NCI-H82 (cell line): ENCODE data around the gene SAG.

ENCODE experiments used
- DNase-seq: peaks from one replicate; lab custom pipeline; 2025; lab: John Stamatoyannopoulos, UW

Gene SAG

DNA sequence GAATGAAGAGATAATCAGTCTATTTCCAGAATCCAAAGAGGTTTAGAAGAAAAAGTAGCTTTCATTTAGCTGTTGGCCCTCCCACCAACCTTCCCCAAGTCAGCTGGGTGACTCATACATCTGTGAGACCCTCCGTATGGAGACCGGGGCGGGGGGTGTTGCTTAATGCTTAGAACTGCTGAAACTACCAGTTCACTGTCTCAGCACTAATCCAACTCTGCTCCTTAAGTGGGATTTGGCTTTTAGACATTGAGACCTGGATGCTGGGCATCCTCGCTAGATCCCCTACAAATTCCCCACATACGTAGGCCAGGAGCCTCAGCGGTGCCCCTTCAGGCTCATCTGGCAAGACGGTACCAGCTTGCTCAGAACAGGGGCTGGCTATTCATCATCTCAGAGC, at the start of gene SAG:
TSS of gene SAG (plus strand) at position 252 of the 400 bp plus-strand sequence. CDS start 1,374 bp downstream, outside the sequence.
- peak; percentile 85 for DNase-seq

DNA sequence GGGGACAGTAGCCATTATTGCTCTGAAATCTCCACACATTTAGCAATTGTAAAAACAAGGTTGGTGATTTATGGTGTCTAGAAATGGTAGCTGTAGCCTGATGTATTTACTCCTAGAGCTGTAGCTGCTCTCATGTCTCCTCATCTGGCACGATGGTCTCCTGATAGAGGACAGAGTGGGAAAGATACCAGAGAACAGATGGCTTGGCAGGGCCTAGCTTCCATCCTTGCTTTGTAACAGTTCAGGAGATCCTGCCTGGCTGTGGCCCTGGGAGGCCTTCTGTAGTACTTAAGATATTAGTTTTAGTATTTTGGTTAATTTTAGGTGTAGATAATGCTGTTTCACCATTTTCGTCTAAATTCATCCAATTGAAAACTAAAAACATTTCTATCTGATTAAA, 49.4 kb upstream of the SAG start:
- DNase-seq, result no peak

DNA sequence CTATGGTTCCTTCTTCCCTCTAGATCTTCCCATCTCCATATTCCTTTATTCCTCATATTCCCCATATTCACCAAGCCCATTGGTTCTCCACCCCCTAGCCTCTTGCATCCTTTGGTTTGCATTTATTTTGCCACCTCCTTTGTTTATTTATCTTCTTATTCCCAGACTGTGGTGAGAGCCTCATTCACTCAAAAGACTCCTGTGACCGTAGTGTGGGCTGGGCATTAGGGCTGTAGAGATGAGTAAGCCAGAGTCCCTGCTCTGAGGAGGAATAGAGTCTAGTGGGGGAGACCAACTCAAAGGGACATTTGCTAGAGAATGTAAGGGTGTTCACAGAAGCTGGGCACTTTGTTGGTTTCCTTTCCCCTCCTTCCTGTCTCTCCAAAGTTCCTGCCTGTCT, 47.9 kb upstream of the SAG start:
- DNase-seq, result no peak

DNA sequence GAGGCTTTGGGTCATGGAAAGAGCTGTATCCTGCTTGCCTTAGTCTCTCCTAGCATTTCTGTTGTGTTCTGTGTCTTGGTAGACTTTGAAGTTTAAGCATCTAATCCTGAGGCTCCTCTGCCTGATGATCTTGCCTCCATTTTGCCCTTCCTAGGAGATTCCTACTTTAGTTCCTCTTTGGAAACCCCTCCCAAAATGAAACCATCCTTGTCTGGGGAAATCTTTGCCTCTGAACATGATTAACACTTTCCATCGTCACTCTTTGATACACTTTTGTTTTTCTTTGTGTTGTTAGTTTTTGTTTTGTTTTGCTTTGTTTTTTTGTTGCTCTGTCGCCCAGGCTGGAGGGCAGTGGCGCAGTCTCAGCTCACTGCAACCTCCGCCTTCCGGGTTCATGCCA, 47.0 kb upstream of the SAG start:
- DNase-seq, result no peak

DNA sequence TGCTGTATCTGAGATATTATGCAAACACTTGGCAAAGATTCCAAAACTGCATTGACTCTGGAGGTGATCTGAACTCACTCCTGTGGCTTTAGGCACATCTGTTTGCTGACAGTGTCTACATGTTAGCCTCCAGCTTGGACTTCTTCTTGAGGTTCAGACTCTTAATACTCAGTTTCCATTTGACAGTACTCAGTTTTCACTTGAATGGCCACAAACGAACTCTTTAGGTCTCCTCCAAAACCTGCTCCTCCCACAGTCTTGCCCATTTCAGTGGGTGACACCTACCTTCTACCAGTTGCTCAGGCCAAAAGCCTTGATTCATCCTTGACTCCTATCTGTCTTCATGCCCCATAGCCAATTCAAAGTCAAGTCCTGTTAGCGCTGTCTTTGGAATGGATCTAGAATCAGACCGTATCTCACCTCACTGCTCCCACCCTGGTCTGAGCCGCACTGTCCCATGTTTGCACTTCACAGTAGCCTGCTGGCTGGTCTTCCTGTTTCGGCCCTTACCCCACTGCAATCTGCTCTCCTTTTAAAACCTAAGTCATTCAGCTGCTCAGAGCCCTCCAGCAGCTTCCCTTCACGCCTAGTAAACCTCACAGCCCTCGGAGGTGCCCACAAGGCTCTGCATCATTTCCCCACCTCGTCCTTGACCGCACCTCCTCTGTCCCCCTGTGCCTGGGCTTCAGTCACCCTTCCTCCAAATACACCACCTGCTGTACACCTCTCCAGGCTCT, 45.6 kb upstream of the SAG start:
- no peak for DNase-seq

DNA sequence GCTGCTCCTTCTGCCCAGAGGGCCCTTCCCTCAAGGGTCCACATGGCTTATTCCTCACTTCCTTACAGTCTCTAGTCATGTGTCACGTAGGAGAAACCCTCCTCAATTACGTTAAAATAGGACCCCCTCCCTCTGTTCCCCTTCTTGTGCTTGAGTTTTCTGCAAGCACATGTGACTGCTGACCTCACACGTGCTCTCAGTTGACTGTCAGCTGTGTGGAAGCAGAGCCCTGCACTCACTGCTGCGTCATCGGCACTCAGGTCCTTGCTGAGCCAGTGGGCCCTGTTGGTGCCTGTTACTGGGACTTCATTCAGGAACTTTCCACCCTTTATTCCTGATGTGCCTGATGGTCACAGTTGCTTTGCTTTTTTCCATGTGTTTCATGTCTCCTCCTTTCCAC, 45.1 kb upstream of the SAG start:
- no peak for DNase-seq

DNA sequence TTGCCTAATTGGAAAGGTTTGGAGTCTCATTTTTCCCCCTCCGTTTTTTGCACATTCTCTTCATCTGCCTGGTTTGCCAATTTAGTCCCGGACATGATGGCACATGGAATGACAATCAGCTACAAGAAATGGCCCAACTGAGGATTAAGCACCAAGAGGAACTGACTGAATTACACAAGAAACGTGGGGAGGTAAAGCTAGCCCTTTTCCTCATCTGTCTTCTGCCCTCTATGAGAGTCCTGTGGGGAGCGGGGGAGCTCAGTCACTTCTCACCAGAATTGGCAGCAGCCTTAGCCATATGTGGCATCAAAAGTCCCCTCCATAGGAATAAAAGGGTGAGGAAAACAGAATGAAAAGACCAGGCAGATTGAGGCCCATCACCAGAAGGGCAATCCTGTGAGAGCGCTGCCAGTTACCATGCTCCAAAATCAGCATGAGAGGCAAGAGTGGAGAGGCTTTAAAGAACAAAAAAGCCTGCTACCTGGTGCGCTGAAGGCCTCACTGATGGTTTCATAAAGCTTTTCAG, 44.5 kb upstream of the SAG start:
- DNase-seq, result no peak

DNA sequence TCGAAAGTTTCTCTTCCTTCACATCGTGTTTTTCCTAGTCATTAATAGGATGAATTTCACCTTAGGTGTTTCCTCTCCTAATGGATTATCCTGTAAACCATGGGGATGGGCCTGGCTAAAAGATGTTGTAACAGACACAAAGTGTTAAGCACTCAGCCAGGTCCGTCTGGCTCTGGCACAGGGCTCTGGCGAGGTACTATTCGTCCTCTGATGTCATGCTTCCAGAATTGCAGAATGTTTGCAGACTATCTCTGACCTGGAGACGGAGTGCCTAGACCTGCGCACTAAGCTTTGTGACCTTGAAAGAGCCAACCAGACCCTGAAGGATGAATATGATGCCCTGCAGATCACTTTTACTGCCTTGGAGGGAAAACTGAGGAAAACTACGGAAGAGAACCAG, 42.9 kb upstream of the SAG start:
- peak; percentile 60 for DNase-seq

DNA sequence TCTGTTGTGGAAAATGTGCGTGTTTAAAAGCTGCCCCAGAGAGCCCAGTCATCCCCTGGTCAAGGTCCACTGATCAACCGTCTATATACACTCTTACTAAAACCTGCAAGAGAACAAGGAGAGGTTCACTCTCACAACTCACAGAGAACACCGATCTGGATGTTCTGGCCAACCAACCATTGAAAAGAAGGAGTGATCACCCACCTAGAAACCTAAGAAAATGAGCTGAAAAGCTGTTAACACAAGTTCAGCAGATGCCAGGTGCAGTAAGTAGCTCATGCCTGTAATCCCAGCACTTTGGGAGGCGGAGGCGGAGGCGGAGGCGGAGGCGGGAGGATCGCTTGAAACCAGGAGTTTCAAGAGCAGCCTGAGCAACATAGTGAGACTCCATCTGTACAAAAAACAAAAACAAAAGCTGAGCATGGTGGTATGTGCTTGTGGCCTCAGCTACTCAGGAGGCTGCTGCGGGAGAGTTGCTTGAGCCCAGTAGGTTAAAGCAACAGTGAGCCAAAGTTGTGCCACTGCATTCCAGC, 41.7 kb upstream of the SAG start:
- DNase-seq, result peak; percentile 70

DNA sequence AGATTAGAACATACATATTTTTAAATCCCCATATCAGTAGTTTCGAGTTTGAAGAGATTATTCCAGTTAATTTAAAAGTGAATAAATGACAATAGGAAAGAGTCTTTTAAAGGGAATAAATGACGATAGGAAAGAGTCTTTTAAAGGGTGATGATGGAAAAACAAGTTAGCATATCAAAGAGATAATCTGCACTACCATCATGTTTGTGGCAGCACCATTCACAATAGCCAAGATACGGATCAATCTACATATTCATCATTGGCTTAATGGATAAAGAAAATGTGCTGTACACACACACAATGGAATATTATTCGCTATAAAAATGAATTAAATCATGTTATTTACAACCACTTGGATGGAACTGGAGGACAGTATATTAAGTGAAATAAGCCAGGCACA, 41.1 kb upstream of the SAG start:
- DNase-seq, result no peak

DNA sequence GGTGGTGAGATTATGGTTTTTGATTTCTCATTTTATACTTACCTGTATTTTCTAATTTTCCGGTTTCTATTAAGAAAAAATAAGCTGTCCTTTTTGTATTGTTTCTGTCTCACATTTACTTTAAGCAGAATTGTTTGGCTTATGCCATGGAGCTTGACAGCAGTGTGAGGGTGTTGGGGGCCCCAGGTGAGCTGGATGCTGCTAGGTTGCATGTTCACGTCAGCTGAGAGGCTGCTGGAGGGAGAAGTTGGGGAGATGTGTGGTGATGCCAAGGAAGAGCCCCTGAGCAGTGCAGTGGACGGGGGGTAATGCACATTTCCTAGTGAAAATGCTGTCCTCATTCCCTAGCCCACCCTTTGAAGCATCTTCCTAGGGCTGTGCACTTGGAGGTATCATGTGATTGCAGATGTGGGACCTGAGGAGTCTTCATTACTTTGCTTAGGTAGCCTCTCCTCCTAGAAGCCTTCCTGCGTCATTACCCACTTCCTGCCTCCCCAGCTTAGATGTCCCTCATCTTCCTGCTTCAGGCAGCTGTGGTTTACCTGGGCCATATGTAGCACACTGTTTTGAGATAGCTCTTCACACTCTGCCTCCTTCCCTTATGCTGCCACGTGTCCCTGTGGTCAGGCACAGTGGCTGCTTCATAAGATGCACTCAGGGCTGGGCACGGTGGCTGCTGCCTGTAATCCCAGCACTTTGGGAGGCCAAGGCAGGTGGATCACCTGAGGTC, 39.9 kb upstream of the SAG start:
- no peak for DNase-seq

DNA sequence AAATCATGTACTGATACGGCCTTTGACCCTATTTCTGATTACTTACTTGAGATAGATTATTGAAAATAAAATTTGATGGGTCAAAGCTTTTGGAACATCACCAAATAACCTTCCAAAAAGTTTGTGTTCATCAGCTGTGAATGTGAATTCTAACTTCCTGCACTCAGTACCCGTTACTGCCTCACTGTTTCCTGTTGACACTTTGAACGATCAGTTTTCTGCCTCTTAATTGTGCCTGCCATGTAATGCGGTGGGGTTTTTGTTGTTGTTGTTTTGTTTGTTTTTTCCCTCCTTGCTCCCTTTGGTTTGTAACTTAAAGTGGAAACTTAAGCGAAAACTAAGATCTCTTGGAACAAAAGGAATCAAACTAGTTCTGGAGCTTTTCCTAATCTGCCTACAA, 37.2 kb upstream of the SAG start:
- DNase-seq, result no peak

DNA sequence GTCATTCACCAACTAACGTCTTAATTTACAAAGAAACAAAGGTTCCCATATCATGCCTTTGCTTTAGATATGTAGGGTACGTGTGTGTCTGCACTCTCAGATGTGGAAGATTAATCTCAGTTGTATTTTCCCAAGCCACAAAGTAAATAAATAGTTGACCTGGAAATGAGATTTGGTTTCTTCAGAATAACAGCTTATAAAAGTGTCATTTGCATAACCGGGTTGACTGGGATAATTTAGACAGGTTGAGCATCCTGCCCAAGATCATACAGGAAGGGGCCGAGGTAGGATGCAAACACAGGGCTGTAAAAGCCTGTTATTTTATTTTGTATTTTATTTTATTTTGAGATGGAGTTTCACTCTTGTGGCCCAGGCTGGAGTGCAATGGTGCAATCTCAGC, 36.7 kb upstream of the SAG start:
- DNase-seq, result no peak

DNA sequence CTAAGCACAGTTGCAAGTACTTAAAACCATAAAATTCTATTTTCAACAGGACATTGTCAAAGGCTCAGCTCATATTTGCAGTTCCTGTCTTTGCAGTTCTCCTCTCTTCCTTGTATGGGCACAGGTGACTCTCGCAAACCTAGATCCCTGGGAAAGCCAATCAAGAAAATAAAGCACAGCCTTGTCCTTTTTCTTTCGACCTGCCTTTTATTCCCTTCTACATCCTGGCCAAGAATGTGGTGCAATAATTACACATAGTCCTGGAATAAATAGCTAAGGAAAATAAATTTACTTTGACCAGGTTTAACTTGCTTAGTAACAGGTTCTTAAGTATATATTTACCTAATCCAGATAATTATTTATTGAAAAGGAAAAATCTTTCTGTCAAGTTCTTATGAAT, 35.9 kb upstream of the SAG start:
- DNase-seq, result no peak

DNA sequence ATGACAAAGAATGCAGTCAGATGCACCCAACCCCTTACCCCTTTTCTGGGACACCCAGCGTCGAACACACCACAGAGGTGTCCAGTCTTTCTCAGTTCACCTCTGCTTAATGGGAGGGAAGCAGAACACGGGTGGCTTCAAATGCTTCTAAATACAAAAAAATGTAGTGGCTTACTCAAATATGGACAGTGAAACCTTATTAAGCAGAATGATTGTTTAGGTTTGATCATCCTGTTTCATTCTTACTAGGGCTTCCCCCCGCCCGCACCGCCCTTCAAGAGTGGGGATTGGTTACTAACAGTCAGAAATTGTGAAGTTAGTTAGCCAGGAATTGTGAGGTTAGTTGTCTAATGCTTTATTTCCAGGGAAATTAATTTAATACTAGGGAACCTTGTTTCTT, 34.5 kb upstream of the SAG start:
- DNase-seq, result no peak

DNA sequence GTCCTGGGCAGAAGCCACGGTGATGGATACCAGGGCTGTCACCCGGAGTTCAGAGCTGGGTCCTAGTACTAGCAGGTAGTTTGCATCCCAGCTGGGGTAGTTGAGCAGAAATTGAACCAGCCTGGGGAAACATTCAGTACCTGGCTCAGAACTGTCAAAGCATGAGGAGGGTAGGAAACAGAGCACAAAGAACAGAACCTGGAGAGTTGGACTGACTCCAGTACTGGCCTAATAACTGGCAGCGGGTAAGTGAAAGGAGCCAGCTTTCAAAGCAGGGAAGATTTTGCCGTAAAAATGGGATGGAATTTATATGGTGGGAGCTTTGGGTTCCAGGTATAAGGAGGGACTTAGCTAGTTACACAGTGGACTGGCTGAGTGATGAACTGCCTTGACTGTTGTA, 32.4 kb upstream of the SAG start:
- DNase-seq, result no peak

DNA sequence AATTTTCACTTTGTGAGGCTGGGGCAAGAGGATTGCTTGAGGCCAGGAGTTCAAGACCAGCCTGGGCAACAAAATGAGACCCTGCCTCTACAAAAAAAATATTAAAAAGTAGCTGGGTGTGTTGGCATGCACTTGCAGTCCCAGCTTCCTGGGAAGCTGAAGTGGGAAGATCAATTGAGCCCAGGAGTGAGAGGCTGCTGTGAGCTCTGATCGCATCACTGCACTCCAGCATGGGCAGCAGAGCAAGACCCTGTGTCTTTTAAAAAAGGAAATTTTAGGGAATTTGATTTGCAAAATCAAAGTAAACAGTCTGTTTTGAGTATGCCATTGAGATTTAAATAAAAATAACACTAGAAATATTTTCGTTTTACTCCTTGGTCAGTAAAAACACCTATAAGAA, 28.7 kb upstream of the SAG start:
- DNase-seq, result no peak

DNA sequence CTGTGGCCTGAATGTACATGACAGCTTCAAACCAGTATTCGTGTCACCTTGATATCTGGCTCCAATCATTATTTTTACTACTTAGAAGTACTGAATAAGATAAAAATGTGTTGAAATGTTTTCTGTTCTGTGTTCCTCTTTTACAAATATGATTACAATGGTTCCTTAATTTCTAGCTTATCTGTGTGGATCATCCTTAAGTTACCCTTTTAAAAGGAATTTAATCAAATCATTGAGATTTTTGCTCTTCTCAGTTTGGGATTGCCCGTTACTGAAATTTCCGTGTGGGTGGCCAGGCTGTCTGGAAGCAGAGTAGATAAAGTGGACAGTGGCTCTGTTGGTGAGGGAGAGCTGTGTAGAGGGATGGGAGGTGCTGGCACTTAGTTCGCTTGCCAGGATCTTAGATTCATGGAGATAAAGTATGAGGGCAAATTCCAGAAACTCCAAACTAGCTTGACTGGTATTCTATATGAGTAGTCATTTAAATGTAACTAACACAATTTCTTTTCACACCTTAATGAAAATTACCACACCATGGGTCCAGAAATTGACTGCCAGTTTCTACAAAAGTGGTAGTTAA, 27.4 kb upstream of the SAG start:
- DNase-seq, result no peak

DNA sequence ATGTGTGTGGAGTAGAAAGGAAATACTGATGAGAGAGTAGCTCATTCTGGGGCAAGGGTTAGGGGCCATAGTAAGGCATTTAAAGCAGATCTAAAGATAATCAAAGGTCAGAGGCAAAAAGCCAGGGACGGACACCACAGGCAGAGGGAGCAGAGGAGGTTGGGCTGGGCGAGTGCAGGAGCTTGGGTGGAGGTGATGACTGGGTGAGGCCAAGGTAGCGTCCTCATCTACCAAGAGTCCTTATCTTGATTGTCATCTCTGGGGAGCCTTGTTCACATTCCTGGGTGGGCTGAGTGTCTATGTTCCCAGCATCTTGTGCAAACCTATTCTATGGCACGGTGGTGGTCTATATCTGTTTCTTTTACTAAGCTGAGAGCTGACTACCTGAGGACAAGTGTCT, 26.1 kb upstream of the SAG start:
- DNase-seq, result no peak

DNA sequence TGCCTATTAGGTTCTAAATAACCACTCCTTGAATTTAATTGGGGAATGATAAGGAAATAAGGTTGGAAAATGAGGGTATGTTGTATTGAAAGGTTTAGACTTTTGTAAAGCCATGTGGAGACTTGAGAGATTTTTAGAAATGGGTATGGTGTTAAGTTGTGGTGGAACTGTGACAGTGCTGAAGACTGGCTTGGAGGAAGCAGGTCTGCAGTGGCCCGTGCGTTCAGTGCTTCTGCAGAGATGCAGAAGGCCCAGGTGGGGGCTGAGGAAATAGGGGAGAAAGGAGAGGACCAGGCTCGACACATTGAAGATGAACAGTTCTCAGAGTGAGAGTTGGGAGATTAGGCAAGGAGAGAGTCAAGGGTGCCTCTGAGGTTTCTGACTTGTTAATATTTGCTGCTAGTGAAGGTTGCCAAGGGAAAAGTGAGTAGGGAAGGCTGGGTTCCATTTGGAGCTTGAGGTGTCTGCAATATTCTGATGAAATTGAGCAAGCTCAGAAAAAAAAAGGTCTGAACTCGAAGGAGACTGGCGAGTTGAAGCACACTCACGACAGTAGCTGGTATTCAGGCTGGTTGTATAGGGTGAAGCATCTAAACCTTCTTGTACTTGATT, 25.5 kb upstream of the SAG start:
- DNase-seq, result no peak

DNA sequence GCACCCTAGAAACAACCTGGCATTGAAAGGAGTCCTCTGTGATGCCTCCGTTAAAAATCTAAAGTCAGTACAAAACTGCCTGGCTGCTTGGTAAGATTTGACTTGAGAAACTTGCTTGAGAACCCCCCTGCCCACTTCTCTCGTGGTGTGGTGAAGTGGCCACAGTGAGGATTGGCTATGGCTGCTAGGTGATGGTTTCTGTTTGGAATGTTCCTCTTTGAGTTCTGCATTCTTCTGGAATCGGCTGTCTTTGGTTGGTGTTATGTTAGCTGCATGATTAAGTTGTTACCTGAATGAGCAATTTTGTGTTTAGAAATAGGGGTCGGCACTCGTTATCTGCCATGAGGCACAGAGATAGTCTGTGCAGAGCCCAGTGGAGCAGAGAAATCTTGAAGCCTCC, 21.7 kb upstream of the SAG start:
- no peak for DNase-seq

DNA sequence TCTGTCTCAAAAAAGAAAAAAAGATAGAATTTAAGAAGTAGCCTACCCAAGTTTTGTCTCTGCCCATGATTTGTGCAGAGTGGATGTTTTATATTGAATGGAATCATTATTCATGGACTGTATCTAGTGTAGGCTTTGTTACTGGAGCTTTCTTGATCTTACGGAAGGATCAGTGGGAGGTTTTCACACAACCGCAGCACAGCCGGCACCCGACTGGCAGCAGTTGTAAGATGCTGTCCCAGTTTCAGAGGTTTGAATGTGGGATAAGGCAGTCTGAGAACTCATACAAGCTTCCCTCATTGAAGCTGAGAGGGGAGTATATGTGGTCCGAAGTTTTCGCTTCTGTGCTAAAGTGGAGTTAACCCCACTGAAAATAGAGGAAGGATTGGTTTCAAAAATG, 19.7 kb upstream of the SAG start:
- DNase-seq, result no peak

DNA sequence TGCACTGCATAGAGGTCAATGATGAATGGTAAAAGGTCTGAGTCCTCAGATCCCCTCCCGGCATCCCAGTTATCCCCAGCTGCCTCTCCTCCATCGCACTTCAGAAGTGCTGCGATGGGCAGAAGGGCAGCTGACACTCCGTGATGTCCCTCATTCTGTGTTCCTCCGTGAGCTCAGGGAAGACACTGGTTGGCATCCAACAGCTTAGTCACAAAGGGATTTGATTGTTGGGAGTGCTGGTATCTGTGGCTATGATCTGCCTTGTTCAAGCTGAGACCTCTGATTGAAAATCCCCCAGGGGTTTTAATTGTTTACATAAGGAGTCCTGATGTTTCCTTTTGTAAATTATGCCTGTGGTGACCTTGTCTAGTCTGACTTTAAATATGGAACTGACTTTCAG, 19.0 kb upstream of the SAG start:
- peak; percentile 11 for DNase-seq
